ENCODE data around the gene STRIT1. TPM values are rescaled to one million over a fixed set of nuclear protein-coding genes. Genes with fewer than 3 reads are reported as not detected.

STRIT1 gene
- total RNA-seq, 1 donor from 2014 or later: not detected

GRCh38 chr3:155248531-155249187 lies 44.8 kb downstream of the STRIT1 start:
- Mint-ChIP-seq H3K36me3 (ENCODE audit: low read depth, unreplicated experiment) (no peaks in the 10 kb centered on the region), H3K27ac (ENCODE audit: unreplicated experiment) (no peak overlapping the region), H3K9me3 (ENCODE audit: unreplicated experiment) (peaks cover 10% of the 10 kb centered on the region), H3K4me3 (ENCODE audit: unreplicated experiment) (no peak overlapping the region), H3K4me1 (ENCODE audit: low read depth, unreplicated experiment) (peaks cover 7% of the 10 kb centered on the region), H3K27me3 (ENCODE audit: low read depth, unreplicated experiment) (no peaks in the 10 kb centered on the region)
- H3K4me2 ChIP-seq (ENCODE audit: low read length): no peak overlapping the region
- no peaks in the 10 kb centered on the region for H3K27me3 ChIP-seq (ENCODE audit: insufficient read depth, low read length)
- H3K9ac ChIP-seq (ENCODE audit: low read length): no peak overlapping the region
- no peak overlapping the region for H3K4me3 ChIP-seq (ENCODE audit: insufficient read depth, low read depth, low read length)
- H3K9me3 ChIP-seq (ENCODE audit: insufficient read depth, low read depth, low read length): no peaks in the 10 kb centered on the region
- no peaks in the 10 kb centered on the region for H4K20me1 ChIP-seq (ENCODE audit: insufficient read depth, low read length)
- FAIRE-seq: no peak
- no peaks in the 10 kb centered on the region for H3K36me3 ChIP-seq (ENCODE audit: insufficient read depth, low read length)
- no peaks in the 10 kb centered on the region for H3K79me2 ChIP-seq (ENCODE audit: insufficient read depth, low read length)
- H3K27ac ChIP-seq (ENCODE audit: low read depth, low read length): no peak overlapping the region
- no peak for TF ChIP-seq EZH2 (IDR thresholded peaks at IDR 0.05; ENCODE audit: insufficient read depth, low read length)
- no peak for TF ChIP-seq CTCF (IDR thresholded peaks at IDR 0.05; ENCODE audit: insufficient read depth, low read depth, low read length)
- no peaks in the 10 kb centered on the region for H3K4me1 ChIP-seq (ENCODE audit: insufficient read depth, low read length)
- no peak overlapping the region for H2AFZ ChIP-seq (ENCODE audit: low read depth, low read length)
- no peak for DNase-seq (ENCODE audit: low read depth)

- FAIRE-seq: no peak
- no peak overlapping the region for H3K27ac Mint-ChIP-seq (ENCODE audit: unreplicated experiment)
Measured at GRCh38 chr3:155244699-155245098, 48.8 kb downstream of the STRIT1 start.

More at GRCh38 chr3:155244699-155245098, 48.8 kb downstream of the STRIT1 start:
- no peaks in the 10 kb centered on the region for H3K36me3 ChIP-seq (ENCODE audit: insufficient read depth, low read length)
- no peak overlapping the region for H3K4me3 Mint-ChIP-seq (ENCODE audit: unreplicated experiment)
- H3K27me3 Mint-ChIP-seq (ENCODE audit: low read depth, unreplicated experiment): no peaks in the 10 kb centered on the region
- no peaks in the 10 kb centered on the region for H3K27me3 ChIP-seq (ENCODE audit: insufficient read depth, low read length)
- H3K9me3 Mint-ChIP-seq (ENCODE audit: unreplicated experiment): peaks cover 10% of the 10 kb centered on the region
- H3K27ac ChIP-seq (ENCODE audit: low read depth, low read length): no peak overlapping the region
- no peaks in the 10 kb centered on the region for H3K9me3 ChIP-seq (ENCODE audit: insufficient read depth, low read depth, low read length)
- no peaks in the 10 kb centered on the region for H4K20me1 ChIP-seq (ENCODE audit: insufficient read depth, low read length)
- H3K79me2 ChIP-seq (ENCODE audit: insufficient read depth, low read length): no peaks in the 10 kb centered on the region
- TF ChIP-seq EZH2 (IDR thresholded peaks at IDR 0.05; ENCODE audit: insufficient read depth, low read length) (no peak), CTCF (IDR thresholded peaks at IDR 0.05; ENCODE audit: insufficient read depth, low read depth, low read length) (no peak)
- H3K4me1 ChIP-seq (ENCODE audit: insufficient read depth, low read length): no peaks in the 10 kb centered on the region
- no peak for DNase-seq (ENCODE audit: low read depth)
- no peak overlapping the region for H3K4me2 ChIP-seq (ENCODE audit: low read length)
- no peak overlapping the region for H3K9ac ChIP-seq (ENCODE audit: low read length)
- H3K4me1 Mint-ChIP-seq (ENCODE audit: low read depth, unreplicated experiment): peaks cover 12% of the 10 kb centered on the region
- H3K4me3 ChIP-seq (ENCODE audit: insufficient read depth, low read depth, low read length): no peak overlapping the region
- H2AFZ ChIP-seq (ENCODE audit: low read depth, low read length): no peak overlapping the region
- no peaks in the 10 kb centered on the region for H3K36me3 Mint-ChIP-seq (ENCODE audit: low read depth, unreplicated experiment)

Data from astrocyte (in vitro differentiated cells and primary cell).